K562 (cell line): ENCODE measurements around the gene TMEM121B.

ENCODE experiments used
- EZH2 ChIP-seq: IDR thresholded peaks from 2 replicates; pipeline ENCODE4 v1.6.1; 2012; ENCODE audit warnings: low read depth, mild to moderate bottlenecking, inconsistent platforms, low read length, borderline replicate concordance
- GABPA ChIP-seq: fragments of 200-800 bp; sonication (Bioruptor generic); conservative IDR thresholded peaks from 2 replicates; pipeline ENCODE4 v1.6.1; 2016; ENCODE audit warnings: low read depth, missing genetic modification characterization, missing compliant biosample characterization
- RFX5 ChIP-seq: IDR thresholded peaks from 2 replicates; pipeline ENCODE4 v1.6.1; 2011; ENCODE audit warnings: low read depth, mild to moderate bottlenecking, improper control_type of control experiment, low read length
- TF ChIP-seq, protein P1 (sequence below), 3 experiments: IDR thresholded peaks in 2 of 3; conservative IDR thresholded peaks in 1 of 3; 2 replicates each; pipeline ENCODE4 v1.5.1; 2011 to 2012; ENCODE audit warnings: low read length in 3 of 3, mild to moderate bottlenecking in 3 of 3, control low read depth in 2 of 3, improper control_type of control experiment in 1 of 3, inconsistent platforms in 1 of 3, low read depth in 1 of 3, mixed read lengths in 1 of 3, moderate library complexity in 1 of 3; ENCODE audit not compliant: insufficient read depth in 2 of 3

DNA sequence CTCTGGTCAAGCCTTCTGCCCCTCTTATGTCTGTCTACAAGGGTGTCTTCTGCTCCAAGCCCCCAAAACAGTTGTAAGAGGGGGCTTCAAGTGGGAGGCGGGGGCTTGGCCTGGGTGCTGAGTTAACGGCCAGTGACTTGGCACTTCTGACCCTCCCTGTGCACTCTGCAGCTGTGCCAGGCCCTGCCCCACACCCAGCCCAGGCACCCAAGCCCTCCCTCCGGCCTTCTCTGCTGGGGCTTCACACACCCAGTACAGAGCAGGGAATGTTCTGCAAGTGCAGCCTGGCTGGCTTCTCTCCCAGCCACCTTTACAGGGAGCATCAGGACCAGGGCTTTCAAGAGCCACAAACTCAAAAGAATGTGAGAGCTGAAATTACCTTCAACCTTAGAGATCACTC, 3.8 kb downstream of the TMEM121B start:
- TF ChIP-seq, protein P1, sequence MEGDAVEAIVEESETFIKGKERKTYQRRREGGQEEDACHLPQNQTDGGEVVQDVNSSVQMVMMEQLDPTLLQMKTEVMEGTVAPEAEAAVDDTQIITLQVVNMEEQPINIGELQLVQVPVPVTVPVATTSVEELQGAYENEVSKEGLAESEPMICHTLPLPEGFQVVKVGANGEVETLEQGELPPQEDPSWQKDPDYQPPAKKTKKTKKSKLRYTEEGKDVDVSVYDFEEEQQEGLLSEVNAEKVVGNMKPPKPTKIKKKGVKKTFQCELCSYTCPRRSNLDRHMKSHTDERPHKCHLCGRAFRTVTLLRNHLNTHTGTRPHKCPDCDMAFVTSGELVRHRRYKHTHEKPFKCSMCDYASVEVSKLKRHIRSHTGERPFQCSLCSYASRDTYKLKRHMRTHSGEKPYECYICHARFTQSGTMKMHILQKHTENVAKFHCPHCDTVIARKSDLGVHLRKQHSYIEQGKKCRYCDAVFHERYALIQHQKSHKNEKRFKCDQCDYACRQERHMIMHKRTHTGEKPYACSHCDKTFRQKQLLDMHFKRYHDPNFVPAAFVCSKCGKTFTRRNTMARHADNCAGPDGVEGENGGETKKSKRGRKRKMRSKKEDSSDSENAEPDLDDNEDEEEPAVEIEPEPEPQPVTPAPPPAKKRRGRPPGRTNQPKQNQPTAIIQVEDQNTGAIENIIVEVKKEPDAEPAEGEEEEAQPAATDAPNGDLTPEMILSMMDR (IDR thresholded peaks at IDR 0.05 in 2 of 3, conservative IDR thresholded peaks at IDR 0.05 in 1 of 3; ENCODE audit: insufficient read depth in 2 of 3, low read depth in 1 of 3, low read length in 3 of 3) = no peak
- TF ChIP-seq EZH2 (no peak), GABPA (tag) (no peak), RFX5 (no peak)
